Activated CD4-positive, alpha-beta memory T cell treated with anti-CD3 and anti-CD28 coated beads, Interleukin-2, amount 10 ng/mL, durations not matched to agents 7 days and 5 days (primary cell): ENCODE measurements around the gene GIPC2. TPM values are rescaled to one million over a fixed set of nuclear protein-coding genes. Genes with fewer than 3 reads are reported as not detected.
"Not testable (repeated sequence)": the region's sequence is repeated elsewhere in the genome, so short reads cannot be mapped to it uniquely, and the experiment has no call there.

Experiments used
- CTCF ChIA-PET: fragments of 350-600 bp; sonication (Branson Sonifier 250); formaldehyde crosslinking; loops from one replicate; lab custom pipeline; 2021; ENCODE audit warnings: antibody characterized with exemption, inconsistent platforms; lab: Charles Lee
- POLR2A ChIA-PET: fragments of 350-600 bp; sonication (Branson Sonifier 250); formaldehyde crosslinking; loops from one replicate; lab custom pipeline; 2021; ENCODE audit warnings: antibody characterized with exemption; lab: Charles Lee
- DNase-seq: peaks from one replicate; pipeline ENCODE4 v3.0.0-alpha.2; 2020
- H3K27ac Mint-ChIP-seq: one replicate; pipeline ENCODE4 v1.8.0; 2021; ENCODE audit warnings: mild to moderate bottlenecking, mixed read lengths
- H3K27me3 Mint-ChIP-seq: one replicate; pipeline ENCODE4 v1.8.0; 2021; ENCODE audit warnings: mixed read lengths
- H3K36me3 Mint-ChIP-seq: one replicate; pipeline ENCODE4 v1.8.0; 2021; ENCODE audit warnings: low read depth, mixed read lengths
- H3K4me1 Mint-ChIP-seq: one replicate; pipeline ENCODE4 v1.8.0; 2021; ENCODE audit warnings: mixed read lengths
- H3K4me3 Mint-ChIP-seq: one replicate; pipeline ENCODE4 v1.8.0; 2021; ENCODE audit warnings: mild to moderate bottlenecking, mixed read lengths
- H3K9me3 Mint-ChIP-seq: one replicate; pipeline ENCODE4 v1.8.0; 2021; ENCODE audit warnings: mixed read lengths
- total RNA-seq, 2 experiments: library from RNA; stranded (reverse); gene quantifications; one replicate each; pipeline ENCODE4 v1.2.3, GENCODE V29; 2021

The GIPC2 gene
- total RNA-seq, 2 experiments from 2014 or later = 0.10 to 0.15 TPM

DNA sequence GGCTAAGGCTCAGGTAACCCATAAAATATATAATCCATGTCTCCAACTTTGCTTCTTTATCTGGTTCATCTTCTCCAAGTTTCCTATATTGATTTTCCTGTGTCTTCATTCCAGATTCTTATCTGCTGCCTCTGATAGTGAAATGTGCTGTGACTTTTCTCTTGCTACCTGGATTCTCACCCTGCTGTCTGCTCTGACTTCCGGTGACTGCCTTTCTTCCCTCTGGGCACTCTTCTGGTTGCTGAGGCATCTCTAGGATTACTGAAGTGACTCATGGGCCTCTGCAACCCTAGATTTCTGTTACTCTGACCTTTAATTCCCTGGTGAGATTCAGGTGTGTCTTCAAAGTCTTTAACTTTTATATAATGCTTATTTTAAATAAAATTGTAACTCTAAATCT lies 46.9 kb downstream of the GIPC2 start:
- ChIA-PET POLR2A (no interaction called here), CTCF (no interaction called here)
- Mint-ChIP-seq H3K36me3 (no peaks in the 10 kb centered on the region), H3K4me3 (no peak overlapping the region), H3K27me3 (peaks cover 8% of the 10 kb centered on the region), H3K27ac (no peak overlapping the region), H3K9me3 (no peaks in the 10 kb centered on the region), H3K4me1 (no peaks in the 10 kb centered on the region)
- DNase-seq = no peak

DNA sequence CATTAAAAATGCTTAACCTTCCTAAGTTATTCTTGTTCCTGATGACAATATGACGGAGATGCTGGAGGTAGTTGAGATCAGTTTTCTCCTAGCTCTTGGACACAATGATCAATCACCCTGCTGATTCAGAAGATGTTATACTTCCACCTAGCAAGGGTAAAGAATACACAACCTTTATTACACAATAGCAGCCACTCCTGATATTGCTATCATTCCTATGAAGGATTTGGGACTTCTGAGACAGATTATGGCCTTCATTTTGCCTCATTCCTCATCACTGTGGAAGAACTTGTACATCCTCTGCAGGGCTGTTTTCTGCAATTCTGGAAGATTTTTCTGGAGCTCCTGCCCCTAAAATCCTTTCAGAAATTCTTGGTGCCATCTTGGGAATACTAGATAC lies 47.8 kb downstream of the GIPC2 start:
- H3K27ac Mint-ChIP-seq = no peak overlapping the region
- DNase-seq = no peak
- H3K36me3 Mint-ChIP-seq = no peaks in the 10 kb centered on the region
- ChIA-PET POLR2A (no interaction called here), CTCF (no interaction called here)
- H3K4me1 Mint-ChIP-seq = no peaks in the 10 kb centered on the region
- peaks cover 8% of the 10 kb centered on the region for H3K27me3 Mint-ChIP-seq
- no peak overlapping the region for H3K4me3 Mint-ChIP-seq
- H3K9me3 Mint-ChIP-seq = no peaks in the 10 kb centered on the region

DNA sequence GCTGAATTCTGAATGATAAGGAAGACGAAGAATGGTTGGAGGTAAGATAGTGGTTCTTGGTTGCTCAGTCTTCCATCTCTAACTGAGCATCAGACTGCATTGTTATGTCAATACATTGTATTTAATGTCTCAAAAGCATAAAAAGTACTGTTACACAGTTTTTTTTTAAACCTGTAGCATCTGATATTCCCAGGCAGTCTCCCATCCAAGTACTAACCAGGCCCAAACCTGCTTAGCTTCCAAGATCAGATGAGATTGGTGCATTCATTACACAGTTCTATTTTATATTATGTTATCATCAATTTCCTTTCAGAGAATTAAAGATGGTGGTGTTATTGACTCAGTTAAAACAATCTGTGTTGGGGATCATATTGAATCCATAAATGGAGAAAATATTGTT lies 48.9 kb downstream of the GIPC2 start:
- Mint-ChIP-seq H3K36me3 (no peaks in the 10 kb centered on the region), H3K4me3 (no peak overlapping the region), H3K27me3 (peaks cover 8% of the 10 kb centered on the region), H3K4me1 (no peaks in the 10 kb centered on the region), H3K9me3 (no peaks in the 10 kb centered on the region), H3K27ac (no peak overlapping the region)
- POLR2A ChIA-PET = interaction anchor here (0.6 kb wide), 1 partner anchor 13 kb away, joined by 3 read pairs; no protein-coding TSS in a partner anchor
- DNase-seq = no peak
- CTCF ChIA-PET = interaction anchor here (1.3 kb wide), 1 partner anchor 50 kb away, joined by 3 read pairs; no protein-coding TSS in a partner anchor

DNA sequence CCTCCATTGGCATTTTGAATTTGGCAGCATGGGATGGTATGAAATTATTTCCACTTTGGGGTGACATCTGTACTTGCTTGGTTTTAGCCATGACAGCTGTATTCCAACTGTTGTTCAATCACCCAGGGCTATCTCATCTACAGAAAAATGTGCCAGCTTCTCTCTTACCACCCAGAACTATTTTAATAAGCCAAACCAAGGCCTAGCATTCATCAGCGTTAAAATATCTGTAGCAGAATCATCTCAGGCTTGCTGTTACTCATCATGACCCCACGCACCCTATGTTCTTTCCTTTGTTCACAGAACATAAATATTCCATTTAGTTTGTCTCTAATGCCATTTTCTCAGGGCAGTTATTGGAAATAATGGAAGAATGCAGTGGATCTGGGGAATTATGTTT lies 49.8 kb downstream of the GIPC2 start:
- ChIA-PET POLR2A (no interaction called here), CTCF (interaction anchor here (1.3 kb wide), 1 partner anchor 49 kb away, joined by 3 read pairs; no protein-coding TSS in a partner anchor)
- H3K36me3 Mint-ChIP-seq = no peaks in the 10 kb centered on the region
- DNase-seq = no peak
- H3K27ac Mint-ChIP-seq = no peak overlapping the region
- no peak overlapping the region for H3K4me3 Mint-ChIP-seq
- no peaks in the 10 kb centered on the region for H3K4me1 Mint-ChIP-seq
- H3K9me3 Mint-ChIP-seq = no peaks in the 10 kb centered on the region
- H3K27me3 Mint-ChIP-seq = peaks cover 12% of the 10 kb centered on the region

DNA sequence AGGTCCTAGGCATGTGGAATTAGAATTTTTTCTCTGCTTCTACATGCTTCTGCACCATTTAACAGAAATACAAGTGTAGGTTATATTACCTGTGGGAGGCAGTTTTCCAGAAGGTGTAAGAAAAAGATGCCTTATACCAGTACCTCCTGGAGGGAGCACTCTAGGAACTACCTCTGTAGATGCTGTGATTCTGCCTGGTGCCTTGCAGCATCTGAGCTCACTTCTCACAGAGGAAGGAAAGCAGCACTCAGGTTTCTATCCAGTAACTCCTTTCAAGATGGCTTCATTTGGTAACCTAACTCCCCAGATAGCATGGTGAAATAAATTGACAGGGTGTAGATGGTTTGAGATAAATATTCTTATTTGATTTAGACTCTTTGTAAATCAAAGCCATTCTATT lies 50.3 kb downstream of the GIPC2 start:
- ChIA-PET CTCF (no interaction called here), POLR2A (interaction anchor here (1.0 kb wide), 1 partner anchor 91 kb away, joined by 3 read pairs; the partner anchor contains the start of gene DNAJB4)
- DNase-seq = no peak
- Mint-ChIP-seq H3K4me3 (no peak overlapping the region), H3K9me3 (no peaks in the 10 kb centered on the region), H3K36me3 (no peaks in the 10 kb centered on the region), H3K27me3 (peaks cover 12% of the 10 kb centered on the region), H3K27ac (no peak overlapping the region), H3K4me1 (no peaks in the 10 kb centered on the region)

DNA sequence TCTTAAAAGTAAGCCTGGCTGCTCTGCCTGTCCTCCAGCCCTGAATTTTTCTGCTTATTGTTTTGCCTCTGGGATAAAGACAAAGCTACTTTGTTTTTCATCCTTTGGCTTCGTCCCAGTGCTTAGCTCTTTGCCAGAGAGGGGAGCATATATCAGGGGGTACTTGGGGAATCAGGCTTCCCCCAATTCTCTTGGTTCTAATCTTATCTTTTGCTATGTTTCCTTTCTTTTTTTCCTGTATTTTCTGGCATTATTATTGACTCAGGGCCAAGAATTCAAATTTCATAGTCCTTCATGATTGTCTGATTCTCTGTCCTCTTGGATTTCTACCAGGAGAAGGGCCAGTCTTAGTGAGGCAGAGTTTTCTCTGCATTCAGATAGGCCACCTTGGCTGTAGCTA lies 51.2 kb downstream of the GIPC2 start:
- H3K4me1 Mint-ChIP-seq = no peaks in the 10 kb centered on the region
- H3K9me3 Mint-ChIP-seq = no peaks in the 10 kb centered on the region
- H3K36me3 Mint-ChIP-seq = no peaks in the 10 kb centered on the region
- H3K4me3 Mint-ChIP-seq = no peak overlapping the region
- ChIA-PET POLR2A (interaction anchor here (1.0 kb wide), 1 partner anchor 92 kb away, joined by 3 read pairs; the partner anchor contains the start of gene DNAJB4), CTCF (no interaction called here)
- no peak for DNase-seq
- peaks cover 8% of the 10 kb centered on the region for H3K27me3 Mint-ChIP-seq
- no peak overlapping the region for H3K27ac Mint-ChIP-seq

DNA sequence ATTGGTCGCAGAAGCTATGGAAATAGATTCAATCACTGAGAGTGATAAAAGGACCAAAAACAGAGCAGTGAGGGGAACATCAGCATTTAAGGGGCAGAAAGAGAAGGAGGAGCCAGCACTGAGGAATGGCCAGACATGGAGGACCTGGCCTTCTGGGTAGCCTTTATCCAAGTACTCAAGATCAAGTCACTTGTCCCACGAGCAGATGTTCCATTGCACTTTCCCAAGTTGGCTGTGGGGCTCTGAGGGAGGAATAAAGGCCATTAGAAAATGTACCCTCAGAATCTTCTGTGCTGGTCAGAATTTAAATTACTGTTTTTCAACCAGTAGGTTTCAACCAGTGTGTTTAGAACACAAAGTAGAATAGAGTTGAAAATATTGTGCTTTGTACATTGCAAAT lies 55.3 kb downstream of the GIPC2 start:
- ChIA-PET CTCF (no interaction called here), POLR2A (interaction anchor here (0.9 kb wide), 1 partner anchor 10 kb away, joined by 3 read pairs; no protein-coding TSS in a partner anchor)
- no peak overlapping the region for H3K27ac Mint-ChIP-seq
- peaks cover 5% of the 10 kb centered on the region for H3K27me3 Mint-ChIP-seq
- no peaks in the 10 kb centered on the region for H3K9me3 Mint-ChIP-seq
- no peaks in the 10 kb centered on the region for H3K4me1 Mint-ChIP-seq
- DNase-seq = no peak
- no peak overlapping the region for H3K4me3 Mint-ChIP-seq
- H3K36me3 Mint-ChIP-seq = no peaks in the 10 kb centered on the region

DNA sequence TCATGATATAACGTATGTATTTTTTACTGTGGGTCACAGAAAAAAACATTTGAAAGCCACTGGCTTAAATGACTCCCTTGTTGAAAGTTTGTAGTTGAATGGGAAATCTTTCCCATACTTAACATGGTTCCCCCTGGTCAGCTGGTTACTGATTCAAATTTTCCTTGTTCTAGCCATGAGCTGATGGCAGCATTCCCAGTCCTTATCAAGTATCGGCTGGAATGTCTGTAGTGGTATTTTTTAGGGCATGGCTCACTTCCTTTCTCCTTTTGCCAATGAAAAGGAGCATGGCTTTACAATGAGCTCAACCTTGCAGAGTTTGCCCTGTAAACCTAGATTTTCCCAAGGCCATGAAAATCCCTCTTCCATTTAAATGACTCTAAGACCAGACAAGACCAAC lies 55.7 kb downstream of the GIPC2 start:
- Mint-ChIP-seq H3K4me3 (no peak overlapping the region), H3K27ac (no peak overlapping the region), H3K36me3 (no peaks in the 10 kb centered on the region), H3K4me1 (no peaks in the 10 kb centered on the region), H3K27me3 (peaks cover 5% of the 10 kb centered on the region), H3K9me3 (no peaks in the 10 kb centered on the region)
- POLR2A ChIA-PET = no interaction called here
- CTCF ChIA-PET = interaction anchor here (1.5 kb wide), 1 partner anchor 13 kb away, joined by 4 read pairs; no protein-coding TSS in a partner anchor
- no peak for DNase-seq

DNA sequence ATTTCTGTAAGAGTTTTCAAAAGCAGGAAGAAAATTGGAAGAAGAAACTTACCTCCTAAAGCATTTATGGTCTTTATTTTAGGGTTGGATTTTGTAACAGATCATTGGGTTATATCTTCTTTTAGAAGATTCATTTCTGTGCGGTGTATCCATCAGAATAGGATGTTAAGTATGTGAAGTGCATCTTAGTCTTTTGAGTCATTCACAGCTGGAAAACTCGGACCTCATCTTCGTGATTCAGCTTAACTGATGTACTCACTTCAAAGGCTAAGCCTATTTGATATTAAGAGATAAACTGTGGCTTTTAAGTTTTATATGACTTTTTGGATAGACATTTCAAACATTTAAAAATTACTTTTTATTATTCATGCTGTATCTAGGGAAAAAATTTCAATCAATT lies 56.3 kb downstream of the GIPC2 start:
- CTCF ChIA-PET = interaction anchor here (1.5 kb wide), 1 partner anchor 12 kb away, joined by 4 read pairs; no protein-coding TSS in a partner anchor
- H3K4me1 Mint-ChIP-seq = no peaks in the 10 kb centered on the region
- POLR2A ChIA-PET = no interaction called here
- no peak overlapping the region for H3K27ac Mint-ChIP-seq
- H3K4me3 Mint-ChIP-seq = no peak overlapping the region
- no peaks in the 10 kb centered on the region for H3K9me3 Mint-ChIP-seq
- H3K36me3 Mint-ChIP-seq = no peaks in the 10 kb centered on the region
- peaks cover 5% of the 10 kb centered on the region for H3K27me3 Mint-ChIP-seq
- no peak for DNase-seq

DNA sequence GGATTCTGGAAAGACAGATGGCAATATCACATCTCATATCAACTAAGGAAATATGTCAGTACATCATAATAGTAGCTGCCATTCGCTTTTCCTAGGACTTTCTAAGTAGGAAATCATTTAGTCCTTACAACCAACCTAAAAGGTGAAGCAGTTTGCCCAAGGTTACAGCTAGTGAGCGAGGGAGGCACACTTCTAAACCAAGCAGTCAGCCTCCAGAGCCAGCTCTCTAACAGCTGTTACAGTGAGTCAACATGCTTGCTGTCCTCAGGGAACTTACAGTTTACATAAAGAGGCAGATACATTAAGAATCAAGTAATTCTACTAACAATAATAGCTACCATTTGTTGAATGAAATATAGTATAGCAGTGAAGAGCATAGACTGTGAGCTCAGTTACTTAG lies 57.1 kb downstream of the GIPC2 start:
- DNase-seq = no peak
- Mint-ChIP-seq H3K27ac (no peak overlapping the region), H3K4me3 (no peak overlapping the region), H3K9me3 (no peaks in the 10 kb centered on the region), H3K27me3 (peaks cover 5% of the 10 kb centered on the region), H3K36me3 (no peaks in the 10 kb centered on the region), H3K4me1 (no peaks in the 10 kb centered on the region)
- ChIA-PET POLR2A (no interaction called here), CTCF (interaction anchor here (0.7 to 1.5 kb wide), 3 partner anchors 10 to 28 kb away, joined by 3 to 6 read pairs (median 4); no protein-coding TSS in a partner anchor)

DNA sequence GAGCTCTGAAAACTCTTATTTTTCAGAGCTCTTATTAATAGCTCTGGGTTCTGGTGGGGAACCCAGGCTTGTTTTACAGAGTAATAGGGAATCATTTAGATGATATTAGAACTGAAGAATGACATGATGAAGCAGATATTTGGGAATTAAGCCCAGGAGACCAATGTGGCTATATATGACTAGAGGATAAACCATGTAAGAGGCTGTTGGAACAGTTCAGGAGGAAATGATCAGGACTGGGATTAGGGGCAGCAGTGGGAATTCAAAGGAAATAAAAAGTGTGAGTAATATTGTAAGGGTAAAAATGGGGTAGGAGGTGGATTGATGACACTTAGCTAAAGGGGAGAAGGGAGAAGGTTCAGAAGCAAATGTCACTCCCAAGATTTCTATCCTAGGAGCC lies 58.6 kb downstream of the GIPC2 start:
- CTCF ChIA-PET = interaction anchor here (1.4 to 2.2 kb wide), 2 partner anchors 10 to 27 kb away, joined by 6 to 10 read pairs; no protein-coding TSS in a partner anchor
- no peak for DNase-seq
- peaks cover 5% of the 10 kb centered on the region for H3K27me3 Mint-ChIP-seq
- H3K4me1 Mint-ChIP-seq = no peaks in the 10 kb centered on the region
- H3K27ac Mint-ChIP-seq = no peak overlapping the region
- POLR2A ChIA-PET = no interaction called here
- no peaks in the 10 kb centered on the region for H3K36me3 Mint-ChIP-seq
- no peaks in the 10 kb centered on the region for H3K9me3 Mint-ChIP-seq
- no peak overlapping the region for H3K4me3 Mint-ChIP-seq

DNA sequence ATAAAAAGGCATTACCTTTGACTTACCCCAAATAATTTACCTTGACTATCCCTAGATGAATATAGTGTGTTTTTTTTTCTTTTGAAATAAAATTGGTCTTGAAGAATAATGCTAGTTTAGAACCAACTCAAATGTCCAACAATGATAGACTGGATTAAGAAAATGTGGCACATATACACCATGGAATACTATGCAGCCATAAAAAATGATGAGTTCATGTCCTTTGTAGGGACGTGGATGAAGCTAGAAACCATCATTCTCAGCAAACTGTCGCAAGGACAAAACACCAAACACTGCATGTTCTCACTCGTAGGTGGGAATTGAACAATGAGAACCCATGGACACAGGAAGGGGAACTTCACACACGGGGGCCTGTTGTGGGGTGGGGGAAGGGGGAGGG lies 63.9 kb downstream of the GIPC2 start:
- POLR2A ChIA-PET, CTCF ChIA-PET, DNase-seq, H3K4me3 Mint-ChIP-seq, H3K27me3 Mint-ChIP-seq, H3K9me3 Mint-ChIP-seq, H3K36me3 Mint-ChIP-seq, H3K27ac Mint-ChIP-seq, H3K4me1 Mint-ChIP-seq: not testable (repeated sequence)

DNA sequence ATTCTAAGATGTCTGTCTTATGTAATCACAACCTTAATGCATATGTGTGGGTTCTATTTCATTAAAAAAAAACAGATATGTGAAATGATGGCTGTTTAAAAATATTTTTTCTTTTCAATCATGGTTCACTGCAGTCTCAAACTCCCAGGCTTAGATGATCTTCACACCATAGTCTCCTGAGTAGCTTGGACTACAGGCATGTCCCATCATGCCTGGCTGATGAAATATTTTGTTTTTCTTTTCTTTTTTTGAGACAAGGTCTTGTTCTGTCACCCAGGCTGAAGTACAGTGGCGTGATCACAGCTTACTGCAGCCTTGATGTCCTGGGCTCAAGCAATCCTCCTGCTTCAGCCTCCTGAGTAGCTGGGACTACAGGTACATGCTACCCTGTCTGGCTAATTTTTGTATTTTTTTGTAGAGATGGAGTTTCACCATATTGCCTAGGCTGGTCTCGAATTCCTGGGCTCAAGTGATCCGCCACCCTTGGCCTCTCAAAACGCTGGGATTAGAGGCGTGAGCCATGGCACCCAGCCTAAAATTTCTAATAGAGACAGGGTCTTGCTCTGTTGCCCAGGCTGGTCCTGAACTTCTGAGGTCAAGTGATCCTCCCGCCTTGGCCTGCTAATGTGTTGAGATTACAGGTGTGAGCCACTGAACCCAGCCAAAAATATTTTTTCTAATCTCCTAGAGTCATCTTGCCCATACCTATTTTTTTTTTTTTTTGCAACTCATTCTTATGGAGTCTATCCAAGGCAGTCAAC lies 67.6 kb downstream of the GIPC2 start:
- CTCF ChIA-PET = interaction anchor here (0.6 to 2.5 kb wide), 15 partner anchors 8 to 504 kb away, joined by 3 to 14 read pairs (median 4); partner anchors contain the start of gene DNAJB4

More for the DNA sequence above, 67.6 kb downstream of the GIPC2 start:
- Mint-ChIP-seq H3K9me3 (no peaks in the 10 kb centered on the region), H3K4me1 (peaks cover 6% of the 10 kb centered on the region), H3K27me3 (no peaks in the 10 kb centered on the region), H3K36me3 (no peaks in the 10 kb centered on the region), H3K4me3 (no peak overlapping the region), H3K27ac (no peak overlapping the region)
- POLR2A ChIA-PET = interaction anchor here (0.6 to 3.2 kb wide), 3 partner anchors 109 to 140 kb away, joined by 4 to 21 read pairs (median 5); partner anchors contain the start of gene DNAJB4
- no peak for DNase-seq
